Activated naive CD4-positive, alpha-beta T cell treated with anti-CD3 and anti-CD28 coated beads, Interleukin-2, amount 50 U/mL, for 16 hours (primary cell): Measurements from ENCODE around the gene RAD51B.

Experiments used
- DNase-seq: peaks from one replicate; pipeline ENCODE4 v3.0.0-alpha.2; 2020

Gene RAD51B

GRCh38 chr14:68506645-68507419 lies 687.3 kb downstream of the RAD51B start:
- DNase-seq: peak; percentile 33

- DNase-seq: no peak
Measured at GRCh38 chr14:68507544-68508081, 688.0 kb downstream of the RAD51B start.

GRCh38 chr14:68508581-68508980 lies 689.0 kb downstream of the RAD51B start:
- no peak for DNase-seq

DNA sequence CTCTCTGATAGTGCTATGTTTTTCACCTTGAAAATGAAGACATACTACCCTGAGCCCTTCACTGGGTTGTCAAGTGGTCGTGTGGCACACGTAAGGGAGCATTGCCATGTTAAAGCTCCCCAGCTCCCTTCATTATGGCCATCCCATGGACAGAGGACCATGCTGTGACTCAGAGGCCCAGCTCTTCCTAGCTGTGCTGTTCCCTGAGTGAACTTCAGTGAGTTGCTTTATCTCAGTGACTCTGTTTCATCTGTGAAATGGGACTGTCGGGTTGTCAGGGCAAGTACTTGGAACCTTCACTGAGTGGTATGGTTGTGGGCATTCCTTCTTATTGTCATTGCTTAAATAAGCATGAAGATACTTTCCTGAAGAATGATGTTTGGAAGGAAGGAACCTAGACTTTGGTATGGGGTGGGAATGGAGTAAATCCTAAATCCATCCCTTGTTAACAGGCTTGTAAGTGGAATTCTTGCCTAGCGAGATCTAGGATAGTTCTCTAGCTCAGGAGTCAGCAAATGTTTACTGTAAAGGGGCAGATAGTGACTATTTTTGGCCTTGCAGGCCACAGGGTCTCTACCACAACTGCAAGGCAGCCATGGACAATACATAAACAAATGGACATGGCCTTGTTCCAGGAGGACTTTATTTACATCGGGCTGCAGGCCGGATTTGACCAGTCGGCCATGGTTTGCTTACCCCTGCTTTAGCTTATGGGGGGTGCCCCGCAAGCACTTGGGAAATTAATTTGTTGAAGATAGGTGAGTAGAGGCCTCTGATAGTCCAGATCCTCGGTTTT lies 689.8 kb downstream of the RAD51B start:
- DNase-seq: no peak

GRCh38 chr14:68510201-68511128 lies 690.9 kb downstream of the RAD51B start:
- DNase-seq: no peak

- no peak for DNase-seq
Measured at GRCh38 chr14:68511129-68512047, 691.8 kb downstream of the RAD51B start.

GRCh38 chr14:68512088-68512487 lies 692.5 kb downstream of the RAD51B start:
- DNase-seq: no peak

DNA sequence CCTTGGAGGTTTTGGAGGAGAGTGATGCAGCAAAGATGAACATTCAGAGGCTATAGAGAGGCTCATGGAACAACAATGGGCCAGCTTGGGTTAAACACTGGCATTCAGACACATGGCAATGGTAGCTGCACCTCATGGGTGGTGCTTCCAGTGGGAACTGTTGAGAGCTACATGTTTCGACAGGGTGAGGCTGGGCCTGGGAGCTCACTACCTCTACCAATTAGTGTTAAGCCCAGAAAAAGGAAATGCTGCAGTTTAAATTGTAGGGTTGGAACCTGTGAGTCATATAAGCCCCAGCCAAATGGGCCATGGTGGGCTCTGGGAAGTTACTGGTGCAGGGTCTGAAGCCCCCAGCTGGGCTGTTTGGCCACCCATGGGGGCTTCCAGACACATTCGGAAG lies 693.6 kb downstream of the RAD51B start:
- no peak for DNase-seq

GRCh38 chr14:68513838-68514607 lies 694.4 kb downstream of the RAD51B start:
- DNase-seq: no peak

- DNase-seq: no peak
Measured at GRCh38 chr14:68514608-68515194, 695.1 kb downstream of the RAD51B start.

DNA sequence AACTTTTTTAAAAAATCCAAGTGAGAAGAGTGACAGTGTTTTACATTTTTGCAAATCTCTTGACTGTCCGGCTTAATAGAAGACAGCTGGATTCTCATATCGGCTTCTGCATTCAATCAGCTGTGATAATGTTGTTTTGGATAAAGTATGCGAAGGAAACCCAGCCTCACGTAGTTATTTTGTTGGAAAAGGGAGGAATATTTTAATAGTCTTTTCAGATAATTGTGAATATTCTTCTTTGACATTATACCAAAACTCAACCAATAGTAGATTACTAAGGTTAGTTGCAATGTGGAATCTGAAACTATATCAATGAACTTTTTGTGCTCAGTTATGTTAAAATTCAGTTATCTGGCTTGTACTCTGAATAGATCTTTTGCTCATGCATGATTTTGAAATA lies 696.8 kb downstream of the RAD51B start:
- no peak for DNase-seq

- DNase-seq: no peak
Measured at GRCh38 chr14:68518166-68518565, 698.6 kb downstream of the RAD51B start.

- DNase-seq: no peak
Measured at GRCh38 chr14:68518761-68519670, 699.4 kb downstream of the RAD51B start.

GRCh38 chr14:68519671-68520187 lies 700.1 kb downstream of the RAD51B start:
- no peak for DNase-seq

DNA sequence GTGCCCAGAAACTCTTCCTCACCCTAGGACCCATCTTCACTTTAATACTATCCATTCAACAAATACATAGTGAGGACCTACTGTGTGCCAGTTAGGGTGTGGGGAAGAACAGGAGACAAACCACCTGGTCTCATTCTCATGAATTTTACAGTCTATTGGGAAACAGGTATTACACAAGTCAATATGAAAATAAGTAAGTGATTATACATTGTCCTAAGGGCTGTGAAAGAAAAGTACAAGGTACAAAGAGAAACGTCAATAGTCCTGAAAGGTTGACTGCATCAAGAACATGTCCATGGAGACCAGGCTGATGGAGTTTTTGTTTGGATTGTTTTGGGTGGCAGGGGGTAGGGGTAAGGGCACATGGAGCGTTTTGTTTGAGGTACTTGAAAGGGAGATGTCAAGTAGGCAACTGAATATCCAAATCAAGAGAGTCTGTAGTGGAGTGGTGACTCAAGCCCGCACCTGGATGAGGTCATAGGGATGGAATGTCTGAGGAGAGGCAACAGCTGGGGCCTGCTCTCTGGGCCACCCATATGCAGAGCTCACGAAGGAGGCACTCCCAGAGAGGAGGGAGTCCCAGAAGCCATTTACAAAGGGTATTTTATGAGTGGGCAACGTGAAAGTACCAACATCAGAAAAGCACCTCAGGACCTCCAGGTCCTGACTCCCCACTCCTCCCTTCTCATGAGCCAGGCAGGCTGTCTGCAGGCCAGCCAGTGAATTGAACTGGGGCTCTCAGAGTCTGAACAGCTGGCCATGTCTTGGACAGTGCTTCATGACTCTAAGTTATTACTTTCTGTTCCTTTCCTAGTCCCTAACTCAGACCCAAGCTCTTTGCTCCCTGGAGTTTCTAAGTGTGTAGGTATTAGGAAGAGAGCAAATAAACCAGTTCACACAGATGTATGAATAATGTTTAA lies 701.3 kb downstream of the RAD51B start:
- DNase-seq: no peak

DNA sequence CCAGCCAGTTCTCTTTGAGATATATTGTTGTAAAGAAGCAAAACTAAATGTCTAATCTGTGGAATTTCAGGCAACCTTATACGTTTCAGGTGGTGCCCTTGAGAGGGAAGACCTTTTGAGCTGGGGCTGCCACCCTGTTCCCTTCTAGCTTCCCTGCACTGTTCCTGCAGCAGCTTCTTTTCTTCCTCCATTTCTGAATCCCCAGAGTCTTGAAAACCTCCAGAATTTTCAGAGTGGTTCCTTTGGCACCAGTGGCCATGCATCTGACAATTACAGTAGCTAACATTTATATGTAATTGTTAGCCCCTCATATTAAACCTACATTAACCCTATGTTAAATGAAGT lies 702.0 kb downstream of the RAD51B start:
- no peak for DNase-seq

- DNase-seq: no peak
Measured at GRCh38 chr14:68521961-68522509, 702.5 kb downstream of the RAD51B start.
